Measurements from ENCODE around the gene PHF2. TPM values are rescaled to one million over a fixed set of nuclear protein-coding genes. Genes with fewer than 3 reads are reported as not detected.

The PHF2 gene
- total RNA-seq, 1 donor from 2014 or later, result 15.9 TPM

GRCh38 chr9:93649610-93650261, 73.4 kb downstream of the PHF2 start:
- DNase-seq (ENCODE audit: low read depth), result no peak

DNA sequence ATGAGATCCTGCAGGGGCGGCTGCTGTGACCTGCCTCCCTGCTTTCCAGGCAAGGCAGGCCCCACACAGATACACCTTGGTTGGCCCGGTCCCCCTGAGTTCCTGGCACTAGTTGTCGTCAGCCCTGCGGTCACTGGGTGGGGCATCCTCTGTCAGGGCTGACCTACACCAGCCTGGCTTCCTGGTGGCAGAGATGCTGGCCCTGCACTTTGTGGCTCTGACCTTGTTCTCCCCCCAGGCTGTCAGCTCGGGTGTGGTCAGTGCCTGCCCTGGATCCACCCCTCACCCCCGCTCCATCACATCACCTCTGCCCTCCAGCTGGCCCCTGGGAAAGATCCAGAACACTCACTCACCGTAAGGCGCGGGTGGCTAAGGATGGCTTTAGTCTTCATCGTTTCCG, 74.1 kb downstream of the PHF2 start:
- DNase-seq (ENCODE audit: low read depth), result no peak

DNA sequence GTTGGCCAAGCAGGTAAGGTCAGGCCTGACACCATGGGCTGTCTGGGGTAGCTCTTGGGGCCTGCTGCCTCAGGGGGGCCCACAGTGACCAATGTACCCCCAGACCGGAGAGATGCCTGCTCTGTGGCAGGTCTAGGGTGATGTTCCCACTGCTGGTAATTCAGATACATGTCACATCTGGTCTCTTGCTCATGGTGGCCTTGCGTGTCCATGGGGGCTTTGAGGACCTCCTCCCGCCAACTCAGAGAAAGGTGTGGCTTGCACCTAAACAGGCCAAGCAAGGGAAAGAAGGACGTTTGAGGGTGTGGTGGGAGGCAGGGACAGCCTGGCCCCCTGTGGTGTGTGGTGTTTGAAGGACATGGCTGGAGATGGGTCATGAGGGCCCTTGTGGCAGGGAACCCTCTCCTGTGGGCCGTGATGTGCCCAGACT, 75.2 kb downstream of the PHF2 start:
- DNase-seq (ENCODE audit: low read depth), result no peak

DNA sequence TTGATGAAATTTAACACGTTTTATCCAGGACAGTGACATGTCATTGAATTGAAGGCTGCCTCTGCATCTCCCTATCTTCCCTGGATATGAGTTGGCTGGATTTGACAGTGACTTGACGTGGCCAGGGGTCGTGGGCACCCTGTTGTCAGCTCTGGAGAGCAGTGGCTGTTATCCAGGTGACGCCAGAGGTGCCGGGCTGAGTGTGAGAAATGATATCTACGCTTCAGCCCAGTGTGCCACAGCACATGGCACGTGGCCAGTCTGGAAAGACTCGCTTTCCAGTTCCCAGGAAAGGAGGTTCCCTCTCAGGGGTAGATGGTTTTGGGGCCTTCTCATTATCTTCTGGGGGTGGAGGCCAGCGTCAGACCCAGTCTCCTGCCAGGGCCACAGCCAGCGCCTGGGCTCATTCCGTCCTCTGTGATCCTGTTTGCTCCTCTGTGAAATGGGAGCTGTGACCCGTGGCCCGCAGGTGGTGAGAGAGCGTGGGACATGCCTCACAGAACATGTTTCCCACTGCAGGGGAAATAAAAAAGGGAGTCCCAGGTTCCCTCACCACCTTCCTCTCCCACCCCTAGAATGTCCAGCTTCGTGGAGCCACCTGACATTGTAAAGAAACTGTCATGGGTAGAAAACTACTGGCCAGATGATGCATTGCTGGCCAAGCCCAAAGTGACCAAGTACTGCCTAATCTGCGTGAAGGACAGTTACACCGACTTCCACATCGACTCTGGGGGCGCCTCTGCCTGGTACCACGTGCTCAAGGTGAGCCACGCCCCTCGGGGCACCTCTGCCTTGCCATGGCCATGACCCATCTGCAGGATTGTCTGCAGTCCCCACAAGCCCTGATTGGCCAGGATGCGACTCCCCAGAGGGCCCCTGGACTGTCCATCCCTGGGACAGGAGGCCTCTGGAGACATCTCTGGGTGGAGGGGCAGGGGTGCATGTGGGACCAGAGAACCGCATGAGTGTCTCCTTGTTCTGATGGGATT, 76.5 kb downstream of the PHF2 start:
- no peak for DNase-seq (ENCODE audit: low read depth)

- no peak for DNase-seq (ENCODE audit: low read depth)
Measured at GRCh38 chr9:93653760-93654159, 77.4 kb downstream of the PHF2 start.

- no peak for DNase-seq (ENCODE audit: low read depth)
Measured at GRCh38 chr9:93654351-93654961, 78.1 kb downstream of the PHF2 start.

DNA sequence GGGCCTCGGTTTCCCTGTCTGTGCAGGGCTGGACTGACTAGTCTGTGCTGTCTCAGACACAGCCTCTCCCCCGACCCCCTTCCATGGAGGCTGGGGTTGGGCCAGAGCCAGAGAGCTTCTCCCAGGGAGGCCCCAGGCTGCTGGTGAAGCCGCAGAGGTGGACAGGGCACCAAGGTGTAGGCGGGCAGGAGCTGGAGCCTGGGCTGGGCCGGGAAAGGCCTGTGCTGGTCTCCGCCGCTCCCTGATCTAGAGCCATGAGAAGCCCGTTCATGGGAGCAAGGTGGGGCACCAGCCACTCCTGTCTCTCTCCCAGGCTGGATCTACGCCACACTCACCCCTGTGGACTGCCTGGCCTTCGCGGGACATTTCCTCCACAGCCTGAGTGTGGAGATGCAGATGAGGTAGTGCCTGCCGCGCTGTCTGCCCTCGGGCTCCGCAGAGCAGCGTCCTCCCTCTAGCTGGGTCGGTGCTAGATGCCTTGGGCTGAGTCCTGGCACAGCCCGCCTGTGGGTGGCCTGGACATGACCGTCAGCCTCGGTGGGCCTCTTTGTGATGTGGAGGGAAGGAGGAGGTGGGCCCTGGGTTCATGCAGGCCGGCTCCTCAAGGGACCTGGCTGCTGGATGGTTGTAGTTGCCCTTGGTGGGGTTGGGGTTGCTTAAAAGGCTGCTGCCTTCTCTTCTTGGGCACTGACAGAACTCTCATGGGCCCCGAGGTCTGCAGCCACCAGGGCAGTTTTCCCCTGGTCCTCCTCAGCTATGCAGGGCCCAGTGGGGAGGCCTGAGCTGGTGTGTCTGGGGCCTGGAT, 79.4 kb downstream of the PHF2 start:
- DNase-seq (ENCODE audit: low read depth), result no peak

DNA sequence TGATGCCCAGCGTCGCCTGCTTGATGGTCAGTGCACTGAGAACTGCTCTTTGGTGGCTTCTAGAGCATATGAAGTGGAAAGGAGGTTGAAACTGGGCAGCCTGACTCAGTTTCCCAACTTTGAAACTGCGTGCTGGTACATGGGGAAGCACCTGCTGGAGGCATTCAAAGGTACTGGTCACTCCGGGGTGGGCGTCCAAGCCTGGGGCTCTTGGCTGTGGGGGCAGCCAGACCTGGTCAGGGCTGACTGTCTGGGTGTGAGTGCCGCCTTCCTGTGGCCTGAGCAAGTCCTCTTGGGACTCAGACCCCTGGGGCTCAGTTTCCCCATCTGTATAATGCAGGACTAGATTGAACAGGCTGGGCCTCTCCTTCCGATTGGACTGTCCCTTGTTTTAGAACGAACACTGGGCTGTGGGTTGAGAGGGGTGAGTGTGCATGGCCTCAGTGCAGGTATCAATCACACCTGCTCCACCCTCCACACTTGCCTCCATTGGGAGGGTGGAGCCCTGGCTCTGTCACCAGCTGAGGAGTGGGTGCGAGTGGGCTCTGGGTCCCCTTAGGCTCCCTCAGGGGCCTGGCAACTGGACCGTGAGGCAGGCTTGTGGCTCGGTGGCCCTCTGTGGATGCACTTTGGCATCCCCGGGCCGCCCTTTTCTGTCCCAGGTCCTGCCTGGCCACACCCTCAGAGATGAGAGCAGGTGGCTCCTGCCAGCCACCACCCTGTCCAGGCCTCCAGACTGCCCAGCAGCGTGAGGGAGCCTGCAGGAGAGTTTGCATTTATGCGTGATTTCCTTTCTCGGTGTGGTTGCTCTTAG, 80.2 kb downstream of the PHF2 start:
- DNase-seq (ENCODE audit: low read depth), result no peak

GRCh38 chr9:93657331-93658111, 81.1 kb downstream of the PHF2 start:
- DNase-seq (ENCODE audit: low read depth), result no peak

DNA sequence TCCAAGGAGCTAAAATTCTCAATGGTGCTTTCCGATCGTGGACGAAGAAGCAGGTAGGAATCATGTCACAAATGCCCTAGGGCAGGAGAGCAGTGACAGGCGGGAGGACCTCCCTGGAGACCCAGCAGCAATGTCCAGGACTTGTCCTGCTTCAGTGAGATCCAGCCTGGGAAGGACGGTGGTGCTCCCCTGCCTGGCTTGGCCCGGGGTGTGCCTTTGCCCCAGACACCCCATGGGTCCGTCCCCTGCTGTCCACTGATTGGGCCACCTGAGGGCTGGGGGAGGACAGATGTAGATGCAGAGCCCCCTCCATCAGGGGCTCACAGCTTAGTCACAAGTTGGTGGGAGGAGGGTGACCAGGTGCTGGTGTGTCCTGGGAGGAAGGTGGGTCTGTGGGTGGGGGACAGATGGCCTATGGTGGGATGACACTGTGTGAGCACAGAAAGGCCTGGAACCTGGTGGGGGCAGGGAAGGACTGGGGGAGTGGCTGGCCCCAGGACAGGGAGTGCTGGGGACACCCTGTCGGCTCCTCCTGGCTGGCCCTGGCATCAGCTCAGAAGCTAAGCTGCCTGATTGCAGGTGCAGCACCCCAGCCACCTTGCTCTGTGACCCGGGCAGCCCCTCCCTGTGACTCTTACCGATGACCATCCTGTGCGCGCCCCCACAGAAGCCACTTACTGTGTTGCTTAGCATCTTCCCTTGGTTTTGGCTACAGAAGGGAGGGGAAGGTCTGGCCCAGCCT, 82.0 kb downstream of the PHF2 start:
- no peak for DNase-seq (ENCODE audit: low read depth)

DNA sequence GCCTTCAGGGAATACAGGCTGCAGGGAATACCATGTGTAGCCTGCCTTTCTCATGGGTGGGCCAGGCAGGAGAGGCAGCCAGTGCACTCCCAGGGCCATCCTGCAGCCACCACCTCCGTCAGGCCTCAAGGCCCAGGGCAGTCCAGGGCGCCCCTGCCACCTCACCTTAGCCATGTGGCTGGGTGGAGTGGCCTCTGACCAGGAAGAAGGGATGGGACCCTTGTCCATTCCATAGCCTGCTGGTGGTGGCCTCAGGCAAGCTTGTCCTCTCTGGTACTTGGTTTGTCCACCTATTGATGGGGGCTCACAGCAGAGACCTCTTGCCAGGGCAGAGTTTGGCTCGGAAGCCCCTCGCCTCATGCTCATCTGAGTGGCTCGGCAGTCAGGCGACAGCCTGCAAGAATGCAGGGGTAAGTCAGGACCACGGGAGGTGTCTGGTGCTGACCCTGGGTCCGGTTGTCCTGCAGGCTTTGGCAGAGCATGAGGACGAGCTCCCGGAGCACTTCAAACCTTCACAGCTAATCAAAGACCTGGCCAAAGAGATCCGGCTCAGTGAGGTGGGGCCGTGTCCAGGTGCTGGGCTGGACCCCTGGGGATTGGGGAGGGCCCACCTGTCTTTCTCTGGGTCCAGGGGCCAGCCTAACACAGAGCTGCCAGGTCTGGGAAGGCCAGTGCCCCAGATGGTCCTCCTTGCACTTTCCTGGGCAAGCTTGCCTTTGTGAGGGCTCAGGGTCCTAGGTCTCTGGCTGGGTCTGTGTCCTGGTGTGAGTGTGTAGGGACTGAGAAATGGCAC, 82.9 kb downstream of the PHF2 start:
- DNase-seq (ENCODE audit: low read depth), result no peak

- DNase-seq (ENCODE audit: low read depth), result no peak
Measured at GRCh38 chr9:93659837-93660177, 83.4 kb downstream of the PHF2 start.

GRCh38 chr9:93660352-93661046, 84.1 kb downstream of the PHF2 start:
- DNase-seq (ENCODE audit: low read depth), result no peak

DNA sequence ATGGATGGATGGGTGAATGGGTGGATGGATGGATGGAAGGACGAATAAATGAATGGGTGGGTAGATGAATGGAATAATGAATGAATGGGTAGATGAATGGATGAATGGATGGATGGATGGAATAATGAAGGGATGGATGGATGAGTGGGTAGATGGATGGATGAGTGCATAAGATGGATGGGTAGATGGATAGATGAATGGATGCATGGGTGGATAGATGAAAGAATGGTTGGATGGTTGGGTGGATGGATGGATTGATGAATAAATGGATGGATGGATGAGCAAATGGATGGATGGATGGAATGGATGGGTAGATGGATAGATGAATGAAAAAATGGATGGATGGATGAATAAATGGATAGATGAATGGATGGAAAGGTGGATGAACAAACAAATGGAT, 85.2 kb downstream of the PHF2 start:
- DNase-seq (ENCODE audit: low read depth), result no peak

DNA sequence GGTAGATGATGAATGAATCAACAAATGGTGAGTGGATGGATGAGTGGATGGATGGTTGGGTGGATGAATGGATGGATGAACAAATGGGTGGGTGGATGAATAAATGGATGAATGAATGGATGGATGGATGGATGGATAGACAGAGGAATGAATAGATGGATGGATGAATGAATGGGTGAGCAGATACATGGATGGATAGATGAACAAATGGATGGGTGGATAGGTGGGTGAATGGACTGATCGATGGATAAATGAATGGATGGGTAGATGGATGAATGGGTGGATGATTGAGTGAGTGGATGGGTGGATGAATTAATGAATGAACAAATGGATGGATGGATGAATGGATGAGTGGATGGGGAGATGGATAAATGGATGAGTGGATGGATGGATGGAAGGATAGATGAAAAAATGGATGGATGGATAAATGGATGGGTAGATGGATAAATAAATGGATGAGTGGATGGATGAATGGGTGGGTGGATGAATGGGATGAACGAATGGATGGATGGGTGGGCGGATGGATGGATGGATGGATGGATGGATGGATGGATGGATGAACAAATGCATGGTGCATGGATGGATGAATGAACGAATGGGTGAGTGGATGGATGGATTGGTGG, 85.7 kb downstream of the PHF2 start:
- no peak for DNase-seq (ENCODE audit: low read depth)

- no peak for DNase-seq (ENCODE audit: low read depth)
Measured at GRCh38 chr9:93662952-93663572, 86.7 kb downstream of the PHF2 start.
